Stimulated activated CD4-positive, alpha-beta T cell treated with anti-CD3 and anti-CD28 coated beads, Interleukin-1b, Interleukin-23, amount 100 ng/mL, for 48 hours (primary cell): ENCODE measurements around the gene HMG20B.

Source experiments
- DNase-seq: peaks from one replicate; pipeline ENCODE4 v3.0.0-alpha.2; 2020

The HMG20B gene

GRCh38 chr19:3608079-3608641 lies 35.4 kb downstream of the HMG20B start:
- no peak for DNase-seq

- DNase-seq: no peak
Observed at GRCh38 chr19:3608750-3609322, 36.1 kb downstream of the HMG20B start.

GRCh38 chr19:3609779-3610719 lies 37.3 kb downstream of the HMG20B start:
- DNase-seq: no peak

- no peak for DNase-seq
Observed at GRCh38 chr19:3610745-3611717, 38.3 kb downstream of the HMG20B start.

GRCh38 chr19:3611841-3612240 lies 39.1 kb downstream of the HMG20B start:
- DNase-seq: no peak

DNA sequence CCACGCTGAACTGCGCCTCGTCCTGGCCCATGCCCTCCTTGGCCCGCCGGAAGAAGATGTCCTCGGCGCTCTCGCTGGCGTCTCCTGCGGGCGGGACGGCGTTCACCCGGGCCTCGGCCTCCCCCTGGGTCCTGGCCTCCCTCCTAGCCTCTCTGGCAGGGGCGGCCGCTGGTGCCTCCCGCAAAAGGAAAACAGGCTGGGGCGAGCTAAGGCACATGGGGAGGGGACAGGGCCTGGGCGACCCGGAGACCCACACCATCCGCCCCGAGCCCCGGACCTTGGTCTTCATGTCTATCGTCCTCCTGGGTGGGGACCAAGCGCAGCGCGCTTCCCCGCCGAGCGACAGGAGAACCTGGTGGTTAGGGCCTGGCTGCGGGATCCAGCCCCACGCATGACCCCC lies 39.6 kb downstream of the HMG20B start:
- no peak for DNase-seq

DNA sequence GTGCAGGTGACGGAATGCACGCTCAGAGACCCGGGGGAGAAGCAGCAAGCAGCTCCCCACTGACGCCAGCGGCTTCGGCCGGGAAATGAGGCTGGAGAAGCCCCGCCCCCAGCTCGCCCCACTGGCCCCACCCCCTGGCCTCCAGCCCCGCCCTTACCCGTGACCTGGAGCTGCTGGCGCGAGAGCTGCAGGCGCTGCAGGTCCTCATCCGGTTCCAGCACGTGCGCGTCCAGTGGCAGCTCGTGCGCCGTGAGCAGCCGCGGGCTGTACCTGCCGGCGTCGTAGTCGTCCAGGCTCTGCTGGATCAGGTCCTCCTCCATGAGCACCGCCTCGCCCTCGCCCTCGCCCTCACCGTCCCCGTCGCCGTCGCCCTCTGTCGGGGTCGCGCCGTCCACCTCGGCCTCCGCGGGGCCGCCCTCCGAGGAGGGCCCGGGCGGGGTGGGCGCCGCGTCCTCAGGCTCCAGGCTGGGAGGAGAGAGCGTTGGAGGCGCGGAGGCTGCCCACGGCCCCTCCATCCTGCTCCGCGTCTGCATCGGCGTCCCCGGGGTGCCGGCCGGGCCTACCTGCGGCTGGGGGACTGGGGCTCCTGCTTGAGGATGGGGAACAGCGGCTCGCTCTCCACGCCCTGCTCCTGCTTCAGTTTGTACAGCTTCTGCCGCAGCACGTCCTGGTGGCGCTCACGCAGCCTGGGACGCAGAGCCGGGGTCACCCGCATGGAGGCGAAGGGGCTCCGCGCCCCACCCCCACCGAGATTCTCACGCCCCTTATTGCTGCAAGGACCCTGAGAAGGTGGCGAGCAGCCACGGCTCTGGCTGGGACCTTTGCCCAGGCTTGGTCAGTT lies 40.4 kb downstream of the HMG20B start:
- DNase-seq: no peak

GRCh38 chr19:3613818-3614661 lies 41.3 kb downstream of the HMG20B start:
- DNase-seq: no peak

DNA sequence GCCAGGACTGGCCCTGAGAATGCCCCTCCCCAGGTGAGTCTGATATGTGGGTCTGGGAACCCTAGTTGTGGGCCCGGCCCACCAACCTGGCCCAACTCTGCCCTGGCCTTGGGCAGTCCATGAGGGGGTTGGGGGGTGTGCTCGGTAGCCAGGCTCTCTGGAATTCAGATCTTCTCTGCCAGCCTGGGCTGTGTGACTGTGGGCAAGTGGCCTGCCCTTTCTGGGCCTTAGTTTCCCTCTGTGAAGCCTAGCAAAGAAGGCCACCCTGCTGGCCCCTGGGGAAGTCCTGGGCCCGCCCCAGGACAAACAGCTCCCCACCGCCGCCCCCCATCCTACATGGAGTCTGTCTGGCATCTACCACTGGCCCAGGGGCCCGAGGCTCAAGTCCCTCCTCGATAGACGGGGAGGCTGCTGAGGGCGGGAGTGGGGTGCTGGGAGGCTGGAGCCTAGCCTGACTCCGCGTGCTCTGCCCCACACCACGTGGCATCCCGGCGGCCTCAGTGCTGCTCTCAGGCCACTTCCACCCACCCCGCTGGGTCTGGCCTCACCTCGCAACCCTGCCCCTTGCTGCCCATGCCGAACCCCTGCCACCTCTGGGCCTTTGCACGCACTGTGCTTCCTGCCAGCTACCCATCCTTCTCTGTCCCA lies 42.2 kb downstream of the HMG20B start:
- no peak for DNase-seq

- no peak for DNase-seq
Observed at GRCh38 chr19:3615524-3616135, 42.9 kb downstream of the HMG20B start.

GRCh38 chr19:3617463-3617862 lies 44.7 kb downstream of the HMG20B start:
- DNase-seq: no peak

GRCh38 chr19:3618144-3618810 lies 45.5 kb downstream of the HMG20B start:
- DNase-seq: peak; percentile 37

DNA sequence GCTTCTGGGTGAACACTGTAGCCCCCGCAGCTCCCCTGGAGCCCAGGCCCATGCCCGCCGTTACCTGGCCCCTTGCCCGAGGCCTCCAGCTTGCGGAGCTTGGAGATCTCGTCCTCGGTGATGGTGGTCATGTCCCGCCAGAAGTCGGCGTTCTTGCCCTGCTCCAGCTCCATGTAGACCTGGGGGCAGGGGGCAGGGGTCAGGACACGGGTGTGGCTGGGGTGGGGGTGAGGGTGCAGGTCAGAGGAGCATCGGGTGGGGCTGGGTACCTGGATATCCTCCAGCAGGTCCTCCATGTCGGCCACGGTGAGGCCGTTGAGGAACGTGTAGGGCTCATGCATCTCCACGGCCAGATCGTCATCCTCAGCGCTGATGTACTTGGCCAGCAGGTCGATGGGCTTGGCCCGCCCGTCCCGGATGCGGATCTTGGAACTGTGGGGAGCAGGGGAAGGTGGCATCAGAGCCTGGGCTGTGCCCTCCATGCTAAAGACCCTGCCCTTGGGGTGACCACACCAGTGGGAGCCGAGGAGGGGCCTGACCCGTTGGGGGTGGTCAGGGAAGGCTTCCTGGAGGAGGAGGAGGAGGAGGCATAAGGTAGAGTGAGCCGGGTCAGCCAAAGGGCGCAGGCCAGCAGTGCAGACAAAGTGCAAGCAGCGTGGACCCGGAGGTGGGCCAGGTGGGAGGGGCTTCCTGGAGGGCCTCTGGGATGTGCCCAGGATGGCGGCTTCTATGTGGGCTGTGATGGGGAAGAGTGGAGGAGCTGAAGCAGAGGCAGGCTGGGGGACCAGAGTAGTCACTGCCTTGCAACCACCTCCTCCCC lies 46.3 kb downstream of the HMG20B start:
- DNase-seq: no peak

DNA sequence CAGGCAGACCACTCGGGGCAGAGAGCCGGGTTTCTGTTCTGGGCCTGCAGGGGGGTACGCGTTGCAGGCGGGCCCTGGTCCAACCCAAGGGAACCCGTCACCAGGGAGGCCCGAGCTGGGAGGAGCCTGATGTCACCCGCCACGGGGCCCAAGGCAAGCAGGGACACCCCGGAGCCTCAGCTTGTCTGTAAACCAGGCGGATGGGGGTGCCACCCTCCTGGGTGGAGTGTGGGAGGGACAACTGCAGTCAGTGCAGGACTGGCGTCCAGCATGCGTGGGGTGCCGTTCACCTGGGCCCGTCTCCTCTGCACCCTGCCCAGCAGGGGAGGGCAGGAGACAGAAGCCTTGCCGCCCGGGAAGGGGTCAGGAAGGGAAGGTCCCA lies 46.9 kb downstream of the HMG20B start:
- DNase-seq: no peak

DNA sequence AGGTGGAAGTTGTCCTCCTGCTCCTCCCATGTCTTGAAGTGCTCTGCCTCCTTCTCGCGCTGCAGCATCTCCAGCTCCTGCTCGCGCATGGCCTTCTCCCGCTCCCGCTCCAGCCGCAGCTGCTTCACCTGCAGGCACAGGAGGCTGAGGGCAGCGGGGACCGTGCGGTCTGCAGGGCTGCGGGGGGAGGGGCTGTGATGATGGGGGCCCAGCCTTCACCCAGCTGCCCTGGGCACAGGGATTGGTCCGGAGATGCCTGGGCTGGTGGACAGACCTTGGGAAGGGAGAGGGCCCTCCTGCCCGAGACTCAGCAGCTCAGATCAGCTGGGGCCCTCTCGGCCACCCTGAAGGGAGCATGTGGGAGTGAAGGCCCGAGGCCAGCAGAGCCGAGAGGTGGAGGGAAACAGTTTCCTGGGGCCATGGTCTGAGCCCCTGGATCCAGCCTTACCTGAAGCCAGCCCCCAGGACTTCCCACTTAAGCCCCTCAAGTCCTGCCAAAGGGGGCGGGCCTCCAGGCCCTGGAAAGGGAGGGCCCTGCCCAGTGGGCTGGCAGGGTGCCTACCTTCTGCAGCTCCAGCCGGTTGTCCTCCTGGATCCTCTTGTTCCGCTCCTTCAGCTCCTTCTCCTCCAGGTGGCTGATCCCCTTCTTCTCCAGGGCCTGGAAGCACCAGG lies 47.5 kb downstream of the HMG20B start:
- no peak for DNase-seq

DNA sequence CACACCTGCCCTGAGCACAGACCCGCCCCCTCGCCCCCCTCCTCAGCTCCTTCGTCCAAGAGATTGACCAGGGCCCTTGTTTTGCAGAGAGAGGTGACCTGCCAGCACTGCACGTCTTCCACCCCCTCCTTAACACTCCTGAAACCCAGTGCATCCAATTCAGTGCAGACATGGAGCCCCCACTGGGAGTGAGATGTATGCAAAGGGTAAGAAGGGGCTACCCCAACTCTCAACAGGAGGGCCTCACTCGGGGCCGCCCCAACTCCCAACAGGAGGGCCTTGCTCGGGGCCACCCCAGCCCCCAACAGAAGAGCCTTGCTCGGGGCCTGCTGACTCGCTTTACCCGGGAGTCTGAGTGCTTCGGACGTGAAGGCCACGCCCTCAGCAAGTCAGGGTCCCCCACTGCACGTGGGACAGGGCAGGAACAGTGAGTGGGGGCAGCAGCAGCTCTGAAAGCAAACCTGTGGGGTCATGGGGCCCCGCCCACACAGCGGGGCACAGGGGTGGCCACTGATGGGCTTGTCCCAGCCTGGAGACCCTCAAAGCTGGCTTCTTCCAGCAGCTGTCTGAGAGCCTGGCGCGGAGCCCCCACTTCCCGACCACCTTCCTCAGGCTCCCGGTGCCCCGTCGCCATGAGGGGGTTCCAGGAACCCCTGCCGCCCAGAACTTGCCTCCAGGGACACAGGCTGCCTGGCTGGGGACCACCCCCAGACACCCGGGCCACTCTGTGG lies 48.2 kb downstream of the HMG20B start:
- no peak for DNase-seq

DNA sequence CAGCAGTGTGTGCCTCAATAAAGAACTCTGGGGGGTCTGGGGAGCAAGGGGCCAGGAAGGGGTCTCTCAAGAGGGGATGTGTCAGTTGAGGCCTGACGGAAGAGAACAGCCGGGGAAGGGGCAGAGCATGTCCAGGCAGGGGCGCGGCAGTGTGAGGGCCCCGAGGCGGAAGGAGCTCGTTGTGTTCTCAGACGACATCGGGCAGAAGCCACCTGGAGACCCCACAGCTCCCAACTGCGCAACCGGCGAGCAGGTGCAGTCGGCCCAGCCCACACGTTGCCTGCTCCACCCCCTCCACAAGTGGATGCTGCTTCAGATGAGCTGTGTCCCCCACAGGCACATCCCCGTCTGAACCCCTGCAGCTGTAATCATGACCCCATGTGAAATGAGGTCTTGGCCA lies 48.9 kb downstream of the HMG20B start:
- DNase-seq: no peak
